Activated CD8-positive, alpha-beta memory T cell treated with anti-CD3 and anti-CD28 coated beads, Interleukin-2, amount 50 U/mL, for 24 hours (primary cell): Measurements from ENCODE around the gene MTRR.

Experiments used
- DNase-seq: peaks from one replicate; pipeline ENCODE4 v3.0.0-alpha.2; 2020; ENCODE audit errors: extremely low read depth

MTRR gene

DNA sequence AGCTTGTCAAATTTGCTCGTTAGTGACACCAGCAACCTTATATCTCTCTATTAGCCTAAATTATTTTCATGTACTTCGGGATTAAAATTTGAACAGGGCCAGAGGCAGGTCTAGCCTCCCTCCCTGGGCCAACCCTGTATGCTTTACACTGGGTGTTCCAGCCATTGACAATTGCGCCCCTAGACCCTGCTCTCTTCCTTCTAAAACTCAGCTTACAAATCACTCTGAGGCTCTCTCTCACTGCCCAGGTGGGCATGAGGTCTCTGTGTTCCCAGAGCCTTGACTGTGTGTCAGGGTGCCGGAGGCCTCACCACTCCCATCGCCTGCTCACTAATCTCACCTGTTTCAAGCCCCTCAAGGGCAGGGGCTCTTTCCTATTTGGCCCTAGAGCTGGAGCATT, 11.6 kb upstream of the MTRR start:
- no peak for DNase-seq

DNA sequence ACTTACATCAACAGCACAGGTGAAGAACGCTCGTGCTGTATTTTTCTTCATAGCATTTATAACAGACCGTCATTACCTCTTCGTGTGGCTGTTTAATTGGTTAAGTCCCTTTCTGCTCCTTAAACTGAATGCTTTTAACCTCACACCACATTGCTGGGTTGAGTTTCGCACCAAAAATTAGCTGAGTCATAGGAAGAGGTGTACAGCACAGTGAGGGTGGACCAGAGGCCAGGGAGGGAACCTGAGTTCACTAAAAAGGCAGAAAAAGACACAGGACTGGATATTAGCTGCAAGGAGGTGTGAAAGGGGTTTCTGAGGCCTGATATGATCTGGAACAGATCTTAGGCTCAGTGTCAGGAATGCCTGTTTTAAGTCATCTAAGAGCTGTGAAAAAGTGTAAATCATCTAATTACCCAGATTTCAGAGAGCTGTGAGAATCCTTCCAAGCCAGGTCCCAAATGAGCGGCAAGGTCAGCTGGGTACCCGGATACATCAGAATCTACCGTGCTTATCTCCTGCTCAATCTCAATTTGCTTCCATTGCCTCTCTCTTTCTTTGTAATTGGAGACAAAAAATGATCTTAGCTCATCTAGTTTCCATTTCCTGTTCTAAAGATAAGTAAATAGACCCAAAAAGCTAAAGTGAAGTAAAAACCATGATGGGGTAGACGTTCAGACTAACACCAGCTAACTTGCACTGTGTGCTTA, 10.9 kb upstream of the MTRR start:
- DNase-seq: no peak

DNA sequence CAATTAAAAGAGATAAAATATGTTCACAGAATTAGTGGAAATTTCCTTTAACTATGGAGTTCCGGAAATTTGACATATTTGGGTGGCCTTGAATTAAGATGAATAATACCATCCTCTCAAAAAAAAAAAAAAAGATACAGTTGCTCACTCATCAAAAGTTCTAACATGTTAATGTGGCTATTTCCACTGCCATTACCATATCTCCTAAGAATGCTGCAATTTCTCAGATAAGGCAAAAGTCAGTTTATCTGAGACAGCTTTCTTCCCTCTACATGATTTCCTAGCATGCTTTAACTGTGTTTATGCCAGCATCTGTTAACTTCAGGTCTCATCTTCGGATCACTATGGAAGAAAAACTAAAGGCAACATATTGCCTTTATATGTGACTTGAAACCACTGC, 2.8 kb upstream of the MTRR start:
- no peak for DNase-seq

DNA sequence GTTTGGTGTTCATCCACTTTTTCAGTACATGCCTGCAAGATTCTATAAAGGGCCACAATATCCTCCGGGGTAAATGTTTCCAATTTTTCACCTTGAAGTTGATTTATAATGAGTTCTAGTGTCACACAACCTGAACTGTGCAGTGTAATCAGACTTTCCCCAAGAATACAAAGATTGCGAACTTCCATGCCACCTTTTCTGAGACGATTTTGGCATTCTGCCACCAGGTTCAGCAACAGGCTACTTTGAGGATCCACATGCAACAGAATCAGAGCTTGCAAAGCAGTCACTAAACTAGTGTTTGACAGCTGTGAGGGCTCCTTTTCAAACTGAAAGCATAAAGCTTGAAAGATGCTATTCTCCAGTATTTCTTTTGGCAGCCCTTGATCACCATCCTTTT, 1.7 kb upstream of the MTRR start:
- DNase-seq: no peak

GRCh38 chr5:7868427-7868772, 548 bp upstream of the MTRR start:
- no peak for DNase-seq

DNA sequence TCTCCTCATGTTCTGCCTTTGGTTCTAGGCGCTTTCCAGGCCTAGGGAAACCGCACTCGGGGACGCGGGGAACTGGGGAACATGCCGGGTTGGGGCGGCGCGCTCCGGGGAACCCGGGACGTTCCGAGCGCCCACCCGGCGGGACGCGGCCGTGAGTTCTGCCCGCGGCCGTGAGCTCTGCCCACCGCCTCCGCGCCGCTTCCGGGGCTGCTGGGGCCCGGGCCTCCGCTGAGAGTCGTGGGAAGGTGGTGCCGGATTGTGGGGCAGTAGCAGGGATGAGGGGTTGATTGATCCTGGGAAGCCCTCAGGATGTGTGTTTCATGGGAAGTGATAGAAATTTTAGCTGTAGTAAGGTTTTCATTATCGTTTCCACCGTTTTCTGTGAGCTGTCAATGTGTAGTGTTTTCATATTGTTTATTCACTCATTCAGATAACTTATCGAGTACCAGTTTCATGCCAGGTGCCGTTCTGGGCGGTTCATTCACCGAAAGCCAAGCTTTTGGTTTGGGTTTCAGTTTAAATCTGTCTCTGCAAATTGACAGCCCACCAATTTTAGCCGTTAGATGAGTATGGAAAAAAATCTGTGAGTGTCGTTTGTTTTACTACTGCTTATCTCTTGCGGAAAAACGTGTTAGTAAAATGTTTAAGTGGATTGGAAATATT, 657 bp downstream of the MTRR start:
- DNase-seq: no peak

- DNase-seq: no peak
Observed at GRCh38 chr5:7871653-7872052, 2.7 kb downstream of the MTRR start.

GRCh38 chr5:7872517-7873130, 3.7 kb downstream of the MTRR start:
- no peak for DNase-seq

GRCh38 chr5:7873216-7873615, 4.3 kb downstream of the MTRR start:
- no peak for DNase-seq

- DNase-seq: no peak
Observed at GRCh38 chr5:7874639-7875038, 5.7 kb downstream of the MTRR start.

GRCh38 chr5:7875151-7875550, 6.2 kb downstream of the MTRR start:
- no peak for DNase-seq

DNA sequence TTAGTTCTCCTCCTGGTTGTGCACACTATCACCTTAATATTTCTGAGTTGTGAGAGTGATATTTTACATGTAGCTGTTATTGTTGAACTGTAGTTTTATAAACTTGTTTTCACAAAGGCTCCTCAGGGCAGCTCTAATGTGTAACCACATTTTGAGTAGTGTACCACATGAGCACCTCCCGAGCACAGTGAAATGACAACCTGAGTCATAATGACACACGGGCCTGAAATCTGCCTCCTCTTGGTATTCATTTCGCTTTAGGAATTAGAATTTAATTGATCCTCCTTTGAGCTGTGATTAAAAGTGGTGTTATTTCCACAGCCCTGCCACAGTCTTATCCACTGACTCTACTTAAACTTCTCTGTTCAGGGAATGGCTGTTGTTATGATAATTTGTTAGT, 7.9 kb downstream of the MTRR start:
- DNase-seq: no peak

GRCh38 chr5:7877851-7878250, 8.9 kb downstream of the MTRR start:
- no peak for DNase-seq

GRCh38 chr5:7878381-7878873, 9.5 kb downstream of the MTRR start:
- DNase-seq: no peak

DNA sequence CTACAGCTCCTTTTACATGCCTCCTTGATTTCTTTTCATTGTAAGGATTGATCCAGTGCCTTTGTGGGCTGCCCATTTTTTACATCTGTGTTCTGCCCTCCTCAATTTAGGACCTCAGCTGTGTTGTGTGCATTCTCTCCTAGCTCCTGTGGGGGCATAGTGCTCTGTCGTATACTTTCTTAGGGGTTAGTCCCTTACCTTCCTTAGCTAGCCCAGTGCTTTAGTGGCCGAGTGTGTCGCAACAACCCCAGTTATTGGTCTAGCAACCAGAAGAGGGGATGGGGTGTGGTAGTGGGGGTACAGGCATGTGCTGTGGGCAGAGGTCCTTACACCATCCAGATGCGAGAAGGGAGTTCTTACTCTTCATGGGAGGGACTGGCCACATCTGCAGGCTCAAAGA, 12.1 kb downstream of the MTRR start:
- no peak for DNase-seq

DNA sequence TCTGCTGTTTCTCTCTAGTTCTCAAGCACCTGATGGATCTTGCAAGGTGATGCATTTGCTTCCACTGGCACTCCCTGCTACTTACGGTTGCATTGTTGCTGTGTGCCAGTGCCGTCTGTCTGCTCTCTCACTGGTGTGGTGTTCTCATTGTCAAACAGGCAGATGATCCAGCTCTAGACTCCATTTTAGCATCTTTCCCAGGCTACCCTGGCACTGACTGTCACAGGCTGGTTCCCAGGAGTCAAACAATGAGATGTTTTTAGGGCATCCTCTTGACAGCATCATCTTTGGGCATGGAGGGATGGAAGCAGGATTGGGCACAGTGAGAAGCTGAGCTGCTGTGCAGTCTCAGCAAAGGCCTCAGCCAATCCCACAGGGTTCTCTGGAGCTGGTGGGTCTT, 12.9 kb downstream of the MTRR start:
- no peak for DNase-seq

GRCh38 chr5:7882926-7883325, 14.0 kb downstream of the MTRR start:
- no peak for DNase-seq

DNA sequence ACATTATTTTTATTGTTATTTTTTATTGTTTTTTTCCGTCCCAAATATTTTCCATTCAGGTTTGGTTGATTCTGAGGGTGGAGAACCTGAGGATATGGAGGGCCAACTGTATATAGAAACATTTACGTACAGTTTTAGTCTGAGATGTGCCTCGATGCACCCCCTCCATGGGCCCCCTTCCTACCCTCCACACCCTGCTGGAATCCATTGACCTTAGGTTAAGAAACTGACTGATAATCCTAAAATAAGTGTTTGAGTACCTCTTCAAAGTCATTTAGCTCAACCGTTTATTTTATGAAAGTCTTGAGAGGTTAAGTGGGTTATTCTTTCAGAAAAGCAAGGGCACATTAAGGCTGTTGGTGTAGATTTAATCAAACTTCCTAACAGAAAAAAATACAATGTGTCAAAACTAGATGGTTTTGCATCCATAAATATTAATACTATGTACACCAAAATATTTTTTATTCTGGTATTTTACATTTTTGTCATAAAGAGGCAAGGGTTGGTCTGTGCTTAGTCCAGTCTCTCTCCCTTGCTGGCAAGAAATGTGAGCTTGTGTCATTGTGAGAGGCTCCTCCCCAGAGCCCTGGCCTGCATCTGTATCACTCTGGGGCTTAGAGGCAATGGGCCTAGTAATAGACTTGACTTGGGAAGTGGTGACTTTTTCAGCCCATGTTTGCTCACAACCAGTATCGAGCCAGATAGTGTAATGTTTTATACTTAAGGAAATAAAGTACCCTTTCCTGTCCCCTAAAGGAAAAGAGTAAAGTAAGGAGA, 15.7 kb downstream of the MTRR start:
- DNase-seq: no peak

DNA sequence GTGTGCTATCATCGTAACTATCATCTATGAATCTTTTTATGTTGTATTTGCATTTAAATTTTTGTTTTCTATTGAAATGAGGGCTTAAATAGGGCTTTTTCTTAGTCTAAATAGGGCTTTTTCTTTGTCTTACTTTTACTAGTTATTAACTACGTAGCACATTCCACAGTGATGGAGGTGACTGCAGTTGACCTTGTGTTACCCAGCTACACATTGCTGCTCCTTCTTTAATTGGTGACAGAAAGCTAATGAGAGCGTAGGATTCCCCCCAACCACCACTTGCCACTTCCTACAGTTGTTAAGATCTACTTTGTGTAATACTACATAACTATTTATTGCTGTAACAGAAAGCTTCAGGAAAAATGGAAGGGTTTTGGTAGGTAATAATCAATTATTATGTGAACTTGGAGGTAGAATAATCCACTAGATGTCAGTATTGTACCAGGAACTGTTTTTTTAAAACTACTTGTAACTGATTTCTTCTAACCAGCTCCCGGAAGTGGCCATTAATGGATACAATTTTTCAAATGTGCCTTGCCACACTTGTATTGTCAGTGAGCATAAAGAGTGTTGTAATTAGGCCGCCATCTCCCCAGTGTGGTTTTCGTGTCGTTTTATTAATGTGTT, 18.0 kb downstream of the MTRR start:
- DNase-seq: no peak

DNA sequence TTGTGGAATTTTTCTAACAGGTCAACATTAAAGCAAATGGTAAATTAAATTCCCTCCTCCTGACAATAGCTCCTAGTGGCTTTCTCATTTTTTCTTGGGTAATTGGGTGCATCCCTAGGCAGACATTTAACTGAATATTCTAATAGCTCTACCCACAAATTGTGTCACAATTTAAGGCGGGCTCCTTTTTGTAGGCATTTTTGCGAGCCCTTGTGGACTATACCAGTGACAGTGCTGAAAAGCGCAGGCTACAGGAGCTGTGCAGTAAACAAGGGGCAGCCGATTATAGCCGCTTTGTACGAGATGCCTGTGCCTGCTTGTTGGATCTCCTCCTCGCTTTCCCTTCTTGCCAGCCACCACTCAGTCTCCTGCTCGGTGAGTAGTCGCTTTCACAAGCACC, 20.0 kb downstream of the MTRR start:
- DNase-seq: no peak

DNA sequence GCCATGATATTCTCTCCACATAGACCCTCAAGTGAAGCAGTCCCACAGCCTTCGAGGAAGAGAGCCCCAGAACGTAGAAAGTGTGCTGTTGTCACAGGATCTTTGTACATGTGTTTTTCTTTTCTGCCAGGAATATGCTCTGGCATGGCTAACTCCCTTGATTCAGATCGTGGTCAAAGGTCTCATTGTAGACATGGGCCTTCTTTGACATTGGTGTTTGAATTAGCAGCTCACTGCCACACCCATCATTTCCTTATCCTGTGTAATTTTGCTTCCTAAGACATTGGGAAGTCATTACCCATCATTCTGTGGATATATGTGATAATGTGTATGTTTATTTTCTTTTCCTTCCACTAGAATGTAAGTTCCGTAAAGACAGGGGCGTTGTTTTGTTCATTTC, 25.5 kb downstream of the MTRR start:
- no peak for DNase-seq

DNA sequence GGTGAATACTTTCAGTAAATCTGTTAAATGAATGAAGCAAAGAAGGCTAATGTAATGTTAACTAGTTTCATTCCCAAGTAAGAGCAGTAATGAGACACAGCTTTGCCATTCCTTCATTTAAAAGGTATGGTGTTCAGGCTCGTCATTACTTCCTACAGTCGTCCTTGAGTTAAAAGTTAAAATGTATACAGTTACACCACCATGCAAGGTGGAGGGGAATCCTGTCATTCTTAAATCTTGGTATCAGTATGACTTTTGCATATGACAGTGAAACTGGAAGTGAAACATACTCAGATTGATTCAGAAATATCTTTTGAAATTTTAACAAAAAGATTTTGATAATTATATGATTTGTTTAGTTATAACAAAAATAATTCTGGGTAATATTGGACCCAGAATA, 25.9 kb downstream of the MTRR start:
- DNase-seq: no peak
